Peyer's patch (tissue), 4 donors: ENCODE results near the gene CORO6.
A peak's percentile ranks its signal among the peaks of the same experiment; 100 is the strongest.

Source experiments
- CTCF ChIP-seq, 6 experiments: fragments of 450-650 bp in 4 of 6; fragments of 200-600 bp in 2 of 6; sonication (generic) in 1 of 6; IDR thresholded peaks; one replicate each; pipeline ENCODE4 v1.5.1; 2017 to 2019; ENCODE audit warnings: antibody characterized with exemption in 6 of 6, mild to moderate bottlenecking in 3 of 6, moderate library complexity in 1 of 6
- POLR2A ChIP-seq, 2 donors: fragments of 450-650 bp; IDR thresholded peaks; one replicate each; pipeline ENCODE4 v1.5.1; 2017; ENCODE audit warnings: antibody characterized with exemption in 2 of 2, mild to moderate bottlenecking in 2 of 2, moderate library complexity in 2 of 2

DNA sequence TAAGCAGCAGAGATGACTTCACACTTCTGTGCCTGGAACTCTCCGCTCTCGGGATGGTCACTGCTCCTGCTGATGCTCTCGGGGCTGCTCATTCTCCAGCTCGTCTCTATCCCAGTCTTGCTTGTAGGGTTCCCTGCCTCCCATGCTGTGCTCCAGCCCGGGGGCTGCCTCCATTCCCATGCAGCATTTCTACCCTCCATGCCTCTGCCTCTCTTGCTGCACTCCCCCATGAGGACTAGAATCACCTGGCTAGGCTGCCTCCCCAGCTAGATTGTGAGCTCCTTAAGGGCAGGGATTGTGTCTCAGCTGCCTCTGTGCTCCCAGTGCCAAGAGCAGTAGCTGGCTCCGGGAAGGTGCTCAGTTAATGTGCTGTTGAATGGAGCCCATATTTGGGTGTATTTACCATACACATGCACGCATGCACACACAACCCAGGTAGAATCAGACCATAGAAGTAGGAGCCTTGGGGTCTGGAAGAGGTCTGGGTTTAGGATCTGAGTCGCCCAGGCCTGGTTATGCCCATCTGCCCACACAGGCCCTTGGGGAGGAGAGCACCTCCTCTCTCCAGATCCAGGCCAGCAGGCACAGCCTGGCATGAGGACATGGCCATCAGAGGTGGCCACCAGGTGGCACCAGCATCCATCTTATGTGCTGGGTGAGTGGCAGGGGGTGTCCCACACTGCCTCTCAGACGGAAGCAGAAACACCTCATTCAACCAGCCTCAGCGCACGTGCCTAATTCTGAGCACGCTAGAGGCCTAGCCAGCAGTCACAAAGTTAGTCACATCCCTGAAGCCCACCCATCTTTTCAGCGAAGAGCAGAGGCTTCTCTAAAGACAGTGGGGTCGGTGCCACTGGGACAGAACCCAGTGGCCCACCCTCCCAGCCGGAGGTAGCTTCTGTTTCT lies 42.6 kb downstream of the CORO6 start:
- TF ChIP-seq CTCF (IDR thresholded peaks at IDR 0.05): peak; percentile 81 to 96 (median 92)
- no peak for TF ChIP-seq POLR2A (IDR thresholded peaks at IDR 0.05)
